ENCODE results near the gene ANTXRL. TPM values are rescaled to one million over a fixed set of nuclear protein-coding genes. Genes with fewer than 3 reads are reported as not detected.
"Not testable (repeated sequence)": the region's sequence is repeated elsewhere in the genome, so short reads cannot be mapped to it uniquely, and the experiment has no call there.

Gene ANTXRL
- total and polyA plus RNA-seq, 7 experiments from 2014 or later, result 0.97 TPM; not detected in 6

- H3K9me3 ChIP-seq (ENCODE audit: control insufficient read depth in 2 of 3, low read length in 3 of 3), result no peaks in the 10 kb centered on the region
- H3K27me3 Mint-ChIP-seq, result peaks cover 0 to 17% (median 0%) of the 10 kb centered on the region in 5 donors
- H3K4me3 Mint-ChIP-seq, result no peak overlapping the region
- H3K4me1 ChIP-seq (ENCODE audit: control insufficient read depth in 2 of 2, insufficient read depth in 2 of 2, low read length in 2 of 2), result peaks cover 0 to 12% of the 10 kb centered on the region in 2 donors
- no peak overlapping the region for H3K4me3 ChIP-seq (ENCODE audit: low read length)
- no peaks in the 10 kb centered on the region for H3K36me3 ChIP-seq (ENCODE audit: control insufficient read depth in 2 of 3, insufficient read depth in 3 of 3, low read length in 3 of 3)
- no peaks in the 10 kb centered on the region for H3K9me3 Mint-ChIP-seq
- peak in 1 of 9 donors; percentile 17 for DNase-seq
- no peaks in the 10 kb centered on the region for H3K27me3 ChIP-seq (ENCODE audit: control insufficient read depth in 2 of 2, insufficient read depth in 2 of 2, low read length in 2 of 2)
- ATAC-seq, result no peak
- ChIA-PET POLR2A (no interaction called here), CTCF (no interaction called here)
- intact Hi-C loops (cut with micrococcal nuclease), result no loop called here
- H3K27ac ChIP-seq (ENCODE audit: low read depth, low read length), result no peak overlapping the region
- H3K36me3 Mint-ChIP-seq, result peaks cover 0 to 1% (median 0%) of the 10 kb centered on the region in 5 donors
- peak overlapping the region in 2 of 9 donors; percentile 6 to 33 for H3K27ac Mint-ChIP-seq
- peaks cover 13 to 25% (median 15%) of the 10 kb centered on the region in 7 donors for H3K4me1 Mint-ChIP-seq
These were observed 7.2 kb downstream of the ANTXRL start for GRCh38 chr10:46293832-46294640.

- DNase-seq (no peak), ATAC-seq (no peak)
- H3K4me3 ChIP-seq (ENCODE audit: low read length), result no peak overlapping the region
- peaks cover 0 to 19% of the 10 kb centered on the region in 2 donors for H3K4me1 ChIP-seq (ENCODE audit: control insufficient read depth in 2 of 2, insufficient read depth in 2 of 2, low read length in 2 of 2)
- ChIA-PET POLR2A (no interaction called here), CTCF (no interaction called here)
- no peaks in the 10 kb centered on the region for H3K9me3 Mint-ChIP-seq
- peaks cover 0 to 1% (median 0%) of the 10 kb centered on the region in 5 donors for H3K36me3 Mint-ChIP-seq
- H3K27me3 ChIP-seq (ENCODE audit: control insufficient read depth in 2 of 2, insufficient read depth in 2 of 2, low read length in 2 of 2), result no peaks in the 10 kb centered on the region
- intact Hi-C loops (cut with micrococcal nuclease), result no loop called here
- H3K4me3 Mint-ChIP-seq, result no peak overlapping the region
- no peaks in the 10 kb centered on the region for H3K36me3 ChIP-seq (ENCODE audit: control insufficient read depth in 2 of 3, insufficient read depth in 3 of 3, low read length in 3 of 3)
- H3K27ac ChIP-seq (ENCODE audit: low read depth, low read length), result no peak overlapping the region
- no peaks in the 10 kb centered on the region for H3K9me3 ChIP-seq (ENCODE audit: control insufficient read depth in 2 of 3, low read length in 3 of 3)
- peaks cover 19 to 32% (median 20%) of the 10 kb centered on the region in 7 donors for H3K4me1 Mint-ChIP-seq
- H3K27me3 Mint-ChIP-seq, result peaks cover 0 to 10% (median 0%) of the 10 kb centered on the region in 5 donors
- H3K27ac Mint-ChIP-seq, result peak overlapping the region in 3 of 9 donors; percentile 6 to 55 (median 33)
These were observed 7.9 kb downstream of the ANTXRL start for GRCh38 chr10:46294641-46295220.

GRCh38 chr10:46295350-46296010 is 8.7 kb downstream of the ANTXRL start:
- POLR2A ChIA-PET; intact Hi-C loops (cut with micrococcal nuclease); H3K9me3 ChIP-seq (ENCODE audit: control insufficient read depth in 2 of 3, low read length in 3 of 3): not testable (repeated sequence)

GRCh38 chr10:46296086-46296485 is 9.3 kb downstream of the ANTXRL start:
- not testable (repeated sequence) for DNase-seq

More at GRCh38 chr10:46295350-46296010, 8.7 kb downstream of the ANTXRL start:
- H3K27ac ChIP-seq (ENCODE audit: low read depth, low read length); ATAC-seq; H3K9me3 Mint-ChIP-seq; H3K36me3 ChIP-seq (ENCODE audit: control insufficient read depth in 2 of 3, insufficient read depth in 3 of 3, low read length in 3 of 3); CTCF ChIA-PET; H3K27me3 ChIP-seq (ENCODE audit: control insufficient read depth in 2 of 2, insufficient read depth in 2 of 2, low read length in 2 of 2); H3K4me3 Mint-ChIP-seq; H3K4me3 ChIP-seq (ENCODE audit: low read length); H3K36me3 Mint-ChIP-seq; H3K27me3 Mint-ChIP-seq; DNase-seq; H3K27ac Mint-ChIP-seq: not testable (repeated sequence)
- peaks cover 20 to 36% (median 24%) of the 10 kb centered on the region in 7 donors for H3K4me1 Mint-ChIP-seq
- H3K4me1 ChIP-seq (ENCODE audit: control insufficient read depth in 2 of 2, insufficient read depth in 2 of 2, low read length in 2 of 2), result peaks cover 0 to 23% of the 10 kb centered on the region in 2 donors

GRCh38 chr10:46296641-46297141 is 9.9 kb downstream of the ANTXRL start:
- Histone ChIP-seq H3K27me3 (ENCODE audit: control insufficient read depth in 2 of 2, insufficient read depth in 2 of 2, low read length in 2 of 2) (no peaks in the 10 kb centered on the region), H3K4me3 (ENCODE audit: low read length) (no peak overlapping the region), H3K4me1 (ENCODE audit: control insufficient read depth in 2 of 2, insufficient read depth in 2 of 2, low read length in 2 of 2) (peaks cover 0 to 23% of the 10 kb centered on the region in 2 donors), H3K36me3 (ENCODE audit: control insufficient read depth in 2 of 3, insufficient read depth in 3 of 3, low read length in 3 of 3) (no peaks in the 10 kb centered on the region), H3K27ac (ENCODE audit: low read depth, low read length) (no peak overlapping the region), H3K9me3 (ENCODE audit: control insufficient read depth in 2 of 3, low read length in 3 of 3) (no peaks in the 10 kb centered on the region)
- POLR2A ChIA-PET, result no interaction called here
- Mint-ChIP-seq H3K4me3 (no peak overlapping the region), H3K9me3 (no peaks in the 10 kb centered on the region), H3K36me3 (peaks cover 0 to 1% (median 0%) of the 10 kb centered on the region in 5 donors), H3K27me3 (no peaks in the 10 kb centered on the region), H3K4me1 (peaks cover 20 to 36% (median 25%) of the 10 kb centered on the region in 7 donors), H3K27ac (no peak overlapping the region)
- CTCF ChIA-PET, result no interaction called here
- intact Hi-C loops (cut with micrococcal nuclease), result no loop called here
- DNase-seq (no peak), ATAC-seq (no peak)

More at GRCh38 chr10:46296086-46296485, 9.3 kb downstream of the ANTXRL start:
- peaks cover 20 to 36% (median 25%) of the 10 kb centered on the region in 7 donors for H3K4me1 Mint-ChIP-seq
- H3K9me3 Mint-ChIP-seq; H3K4me3 ChIP-seq (ENCODE audit: low read length); H3K27me3 ChIP-seq (ENCODE audit: control insufficient read depth in 2 of 2, insufficient read depth in 2 of 2, low read length in 2 of 2); H3K9me3 ChIP-seq (ENCODE audit: control insufficient read depth in 2 of 3, low read length in 3 of 3); intact Hi-C loops (cut with micrococcal nuclease); H3K4me3 Mint-ChIP-seq; ATAC-seq; CTCF ChIA-PET; H3K27me3 Mint-ChIP-seq; H3K36me3 Mint-ChIP-seq; POLR2A ChIA-PET; H3K36me3 ChIP-seq (ENCODE audit: control insufficient read depth in 2 of 3, insufficient read depth in 3 of 3, low read length in 3 of 3); H3K27ac Mint-ChIP-seq; H3K27ac ChIP-seq (ENCODE audit: low read depth, low read length): not testable (repeated sequence)
- H3K4me1 ChIP-seq (ENCODE audit: control insufficient read depth in 2 of 2, insufficient read depth in 2 of 2, low read length in 2 of 2), result peaks cover 0 to 23% of the 10 kb centered on the region in 2 donors

GRCh38 chr10:46297406-46298204 is 10.8 kb downstream of the ANTXRL start:
- peaks cover 0 to 1% (median 0%) of the 10 kb centered on the region in 5 donors for H3K36me3 Mint-ChIP-seq
- intact Hi-C loops (cut with micrococcal nuclease), result no loop called here
- POLR2A ChIA-PET, result interaction anchor here (0.5 kb wide), 1 partner anchor 41 kb away, joined by 3 read pairs; no protein-coding TSS in a partner anchor

More at GRCh38 chr10:46297406-46298204, 10.8 kb downstream of the ANTXRL start:
- H3K4me1 ChIP-seq (ENCODE audit: control insufficient read depth in 2 of 2, insufficient read depth in 2 of 2, low read length in 2 of 2), result peaks cover 0 to 23% of the 10 kb centered on the region in 2 donors
- Mint-ChIP-seq H3K27me3 (no peaks in the 10 kb centered on the region), H3K27ac (peak overlapping the region; percentile 1 to 90 (median 53)), H3K9me3 (no peaks in the 10 kb centered on the region), H3K4me3 (peak overlapping the region; percentile 62 to 89 (median 78)), H3K4me1 (peaks cover 20 to 32% (median 25%) of the 10 kb centered on the region in 7 donors)
- CTCF ChIA-PET, result no interaction called here
- H3K27me3 ChIP-seq (ENCODE audit: control insufficient read depth in 2 of 2, insufficient read depth in 2 of 2, low read length in 2 of 2), result no peaks in the 10 kb centered on the region
- no peaks in the 10 kb centered on the region for H3K9me3 ChIP-seq (ENCODE audit: control insufficient read depth in 2 of 3, low read length in 3 of 3)
- no peak overlapping the region for H3K4me3 ChIP-seq (ENCODE audit: low read length)
- no peaks in the 10 kb centered on the region for H3K36me3 ChIP-seq (ENCODE audit: control insufficient read depth in 2 of 3, insufficient read depth in 3 of 3, low read length in 3 of 3)
- H3K27ac ChIP-seq (ENCODE audit: low read depth, low read length), result no peak overlapping the region
- ATAC-seq (peak; percentile 23), DNase-seq (peak in 2 of 9 donors; percentile 24 to 43)

All from naive thymus-derived CD4-positive, alpha-beta T cell (primary cell).